ENCODE measurements around the gene MTX3.

Gene MTX3

DNA sequence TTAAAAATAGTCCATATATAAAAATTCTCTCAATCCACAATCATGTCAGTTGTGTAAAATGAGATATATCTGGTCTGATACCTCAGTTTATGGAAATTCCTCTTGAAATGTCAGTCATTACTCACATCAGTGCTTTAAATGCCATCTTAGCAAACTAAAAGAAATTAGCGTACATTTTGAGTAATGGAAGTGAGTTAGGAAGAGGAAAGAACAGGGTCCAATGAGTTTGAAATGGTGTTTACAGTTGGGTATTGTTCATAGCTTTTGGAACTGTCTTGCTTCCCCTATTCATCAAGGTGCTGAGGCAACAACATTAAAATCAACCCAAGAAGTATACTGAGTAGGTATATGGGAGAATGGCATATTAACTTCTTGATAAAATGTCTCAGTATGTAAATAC lies 8.7 kb upstream of the MTX3 start:
- TF ChIP-seq ZBTB7A (IDR thresholded peaks at IDR 0.05; ENCODE audit: low read depth) (no peak), EGR1 (IDR thresholded peaks at IDR 0.05) (no peak)

DNA sequence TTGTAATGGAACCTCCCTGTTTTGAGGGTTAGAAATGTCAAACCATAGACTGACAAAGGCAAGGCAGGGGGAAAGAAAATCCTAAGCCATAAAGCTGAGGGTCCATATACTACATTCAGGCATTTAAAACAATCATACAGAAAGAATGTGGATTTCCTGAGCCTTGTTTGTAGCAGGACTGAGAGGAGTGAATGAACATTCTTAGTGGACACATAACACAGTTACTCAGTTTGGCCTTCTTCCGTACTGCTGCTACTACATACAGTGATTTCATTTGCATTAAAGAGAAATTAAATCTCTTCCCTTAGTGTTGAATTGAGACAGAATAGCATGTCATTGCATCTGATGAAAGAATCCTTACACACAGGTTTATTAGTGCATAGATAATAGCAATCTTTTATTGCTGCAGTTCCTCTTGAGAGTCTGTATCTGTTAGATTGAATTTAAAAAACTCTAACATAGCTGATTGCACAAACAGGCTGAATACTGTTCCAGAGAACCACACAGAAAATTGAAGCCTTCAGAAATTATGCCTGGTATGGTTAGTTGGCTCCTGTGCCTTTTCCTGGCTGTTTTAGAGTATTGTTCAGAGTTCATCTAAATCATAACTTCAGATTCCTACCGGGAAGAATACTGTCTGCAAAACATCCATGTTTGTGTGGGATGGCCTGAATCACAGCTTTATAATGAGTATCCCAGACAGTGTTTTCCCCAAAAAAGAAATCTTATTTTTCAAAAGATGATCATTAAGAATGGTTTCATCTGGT lies 2.0 kb upstream of the MTX3 start:
- TF ChIP-seq TEAD4 (IDR thresholded peaks at IDR 0.05) (no peak), EP300 (IDR thresholded peaks at IDR 0.05; ENCODE audit: borderline replicate concordance) (no peak), CEBPB (IDR thresholded peaks at IDR 0.05) (no peak), TAF1 (IDR thresholded peaks at IDR 0.05; ENCODE audit: low read depth) (no peak), NFIC (IDR thresholded peaks at IDR 0.05) (no peak), ZBTB7A (IDR thresholded peaks at IDR 0.05; ENCODE audit: low read depth) (no peak), TCF12 (IDR thresholded peaks at IDR 0.05; ENCODE audit: low read depth) (no peak), EGR1 (IDR thresholded peaks at IDR 0.05) (no peak), CREB1 (IDR thresholded peaks at IDR 0.05; ENCODE audit: low read depth) (no peak), YY1 (IDR thresholded peaks at IDR 0.05; ENCODE audit: low read depth) (no peak), RAD21 (IDR thresholded peaks at IDR 0.05; ENCODE audit: low read depth) (no peak), FOXM1 (IDR thresholded peaks at IDR 0.05; ENCODE audit: borderline replicate concordance, low read depth) (no peak)
- TF ChIP-seq, protein P1, sequence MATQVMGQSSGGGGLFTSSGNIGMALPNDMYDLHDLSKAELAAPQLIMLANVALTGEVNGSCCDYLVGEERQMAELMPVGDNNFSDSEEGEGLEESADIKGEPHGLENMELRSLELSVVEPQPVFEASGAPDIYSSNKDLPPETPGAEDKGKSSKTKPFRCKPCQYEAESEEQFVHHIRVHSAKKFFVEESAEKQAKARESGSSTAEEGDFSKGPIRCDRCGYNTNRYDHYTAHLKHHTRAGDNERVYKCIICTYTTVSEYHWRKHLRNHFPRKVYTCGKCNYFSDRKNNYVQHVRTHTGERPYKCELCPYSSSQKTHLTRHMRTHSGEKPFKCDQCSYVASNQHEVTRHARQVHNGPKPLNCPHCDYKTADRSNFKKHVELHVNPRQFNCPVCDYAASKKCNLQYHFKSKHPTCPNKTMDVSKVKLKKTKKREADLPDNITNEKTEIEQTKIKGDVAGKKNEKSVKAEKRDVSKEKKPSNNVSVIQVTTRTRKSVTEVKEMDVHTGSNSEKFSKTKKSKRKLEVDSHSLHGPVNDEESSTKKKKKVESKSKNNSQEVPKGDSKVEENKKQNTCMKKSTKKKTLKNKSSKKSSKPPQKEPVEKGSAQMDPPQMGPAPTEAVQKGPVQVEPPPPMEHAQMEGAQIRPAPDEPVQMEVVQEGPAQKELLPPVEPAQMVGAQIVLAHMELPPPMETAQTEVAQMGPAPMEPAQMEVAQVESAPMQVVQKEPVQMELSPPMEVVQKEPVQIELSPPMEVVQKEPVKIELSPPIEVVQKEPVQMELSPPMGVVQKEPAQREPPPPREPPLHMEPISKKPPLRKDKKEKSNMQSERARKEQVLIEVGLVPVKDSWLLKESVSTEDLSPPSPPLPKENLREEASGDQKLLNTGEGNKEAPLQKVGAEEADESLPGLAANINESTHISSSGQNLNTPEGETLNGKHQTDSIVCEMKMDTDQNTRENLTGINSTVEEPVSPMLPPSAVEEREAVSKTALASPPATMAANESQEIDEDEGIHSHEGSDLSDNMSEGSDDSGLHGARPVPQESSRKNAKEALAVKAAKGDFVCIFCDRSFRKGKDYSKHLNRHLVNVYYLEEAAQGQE (IDR thresholded peaks at IDR 0.05; ENCODE audit: low read depth): no peak
- TF ChIP-seq, protein P2, sequence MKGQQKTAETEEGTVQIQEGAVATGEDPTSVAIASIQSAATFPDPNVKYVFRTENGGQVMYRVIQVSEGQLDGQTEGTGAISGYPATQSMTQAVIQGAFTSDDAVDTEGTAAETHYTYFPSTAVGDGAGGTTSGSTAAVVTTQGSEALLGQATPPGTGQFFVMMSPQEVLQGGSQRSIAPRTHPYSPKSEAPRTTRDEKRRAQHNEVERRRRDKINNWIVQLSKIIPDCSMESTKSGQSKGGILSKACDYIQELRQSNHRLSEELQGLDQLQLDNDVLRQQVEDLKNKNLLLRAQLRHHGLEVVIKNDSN (IDR thresholded peaks at IDR 0.05): no peak
- TF ChIP-seq, protein P3, sequence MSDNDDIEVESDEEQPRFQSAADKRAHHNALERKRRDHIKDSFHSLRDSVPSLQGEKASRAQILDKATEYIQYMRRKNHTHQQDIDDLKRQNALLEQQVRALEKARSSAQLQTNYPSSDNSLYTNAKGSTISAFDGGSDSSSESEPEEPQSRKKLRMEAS (IDR thresholded peaks at IDR 0.05): no peak

DNA sequence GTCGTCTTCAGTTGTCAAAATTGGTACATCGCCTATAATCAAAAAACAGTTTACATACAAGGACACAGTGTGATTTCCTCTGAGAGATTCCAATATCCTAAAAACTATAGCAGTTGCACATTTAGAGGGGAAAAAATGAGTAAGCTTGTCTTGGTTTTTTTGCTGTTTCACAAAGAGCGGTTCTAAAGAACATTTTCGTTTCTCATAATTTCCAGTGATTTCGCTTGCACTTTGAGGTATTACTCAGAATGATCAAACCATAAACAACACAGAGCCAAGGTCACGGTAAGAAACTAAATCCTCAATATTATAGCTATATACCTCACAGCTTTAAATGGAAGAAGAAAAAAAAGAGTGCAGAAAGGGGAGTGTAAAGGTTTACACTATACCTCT lies 861 bp downstream of the MTX3 start:
- TF ChIP-seq, protein P1 (IDR thresholded peaks at IDR 0.05; ENCODE audit: low read depth): no peak
- TF ChIP-seq FOXM1 (IDR thresholded peaks at IDR 0.05; ENCODE audit: borderline replicate concordance, low read depth) (no peak), NFIC (IDR thresholded peaks at IDR 0.05) (no peak), TEAD4 (IDR thresholded peaks at IDR 0.05) (no peak), TAF1 (IDR thresholded peaks at IDR 0.05; ENCODE audit: low read depth) (no peak), EGR1 (IDR thresholded peaks at IDR 0.05) (no peak), EP300 (IDR thresholded peaks at IDR 0.05; ENCODE audit: borderline replicate concordance) (no peak)

DNA sequence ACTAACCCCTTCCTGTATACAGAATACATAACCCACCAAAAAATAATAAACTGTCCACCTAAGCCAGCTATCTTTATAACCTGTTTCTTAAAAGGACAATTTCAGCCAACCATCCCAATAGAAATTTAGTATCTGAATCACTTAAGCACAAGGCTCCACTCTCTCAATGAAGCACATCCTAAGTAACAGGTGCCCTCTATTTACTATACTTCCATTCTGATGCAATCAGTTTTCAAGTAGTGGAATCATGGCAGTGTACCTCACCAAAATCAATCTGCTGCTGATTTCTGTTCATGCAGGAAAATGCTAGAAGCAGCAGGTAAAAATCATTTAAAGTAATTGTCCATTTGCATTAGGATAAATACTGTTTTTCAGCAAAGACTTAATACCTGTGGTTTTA lies 4.8 kb downstream of the MTX3 start:
- TF ChIP-seq, protein P3 (IDR thresholded peaks at IDR 0.05): no peak
- TF ChIP-seq ZBTB7A (IDR thresholded peaks at IDR 0.05; ENCODE audit: low read depth) (no peak), FOXM1 (IDR thresholded peaks at IDR 0.05; ENCODE audit: borderline replicate concordance, low read depth) (no peak), EP300 (IDR thresholded peaks at IDR 0.05; ENCODE audit: borderline replicate concordance) (no peak), EGR1 (IDR thresholded peaks at IDR 0.05) (no peak), CEBPB (IDR thresholded peaks at IDR 0.05) (no peak), TEAD4 (IDR thresholded peaks at IDR 0.05) (no peak), TAF1 (IDR thresholded peaks at IDR 0.05; ENCODE audit: low read depth) (no peak), NFIC (IDR thresholded peaks at IDR 0.05) (no peak), CREB1 (IDR thresholded peaks at IDR 0.05; ENCODE audit: low read depth) (no peak), RAD21 (IDR thresholded peaks at IDR 0.05; ENCODE audit: low read depth) (no peak), TCF12 (IDR thresholded peaks at IDR 0.05; ENCODE audit: low read depth) (no peak)
- TF ChIP-seq, protein P2 (IDR thresholded peaks at IDR 0.05): no peak
- TF ChIP-seq, protein P1 (IDR thresholded peaks at IDR 0.05; ENCODE audit: low read depth): no peak

Measured in Ishikawa (cell line).